Endothelial cell of umbilical vein (primary cell): ENCODE measurements around the gene AP3M1.

Experiments
- POLR2A ChIP-seq: IDR thresholded peaks from 2 replicates; pipeline ENCODE4 v1.6.1; 2012; ENCODE audit warnings: low read depth, mild to moderate bottlenecking, control low read depth, low read length
- TF ChIP-seq, protein P1 (sequence below), 2 donors: IDR thresholded peaks; 1 replicate in 1 of 2; 2 replicates in 1 of 2; pipeline ENCODE4 v1.5.1; 2011; ENCODE audit warnings: low read length in 2 of 2, mild to moderate bottlenecking in 2 of 2, moderate library complexity in 2 of 2, control low read depth in 1 of 2, inconsistent platforms in 1 of 2, low read depth in 1 of 2; ENCODE audit not compliant: insufficient read depth in 1 of 2; ENCODE audit errors: extremely low read depth in 1 of 2
- TF ChIP-seq, protein P2 (sequence below): IDR thresholded peaks from 2 replicates; pipeline ENCODE4 v1.6.1; 2011; ENCODE audit not compliant: insufficient read depth, insufficient read length

DNA sequence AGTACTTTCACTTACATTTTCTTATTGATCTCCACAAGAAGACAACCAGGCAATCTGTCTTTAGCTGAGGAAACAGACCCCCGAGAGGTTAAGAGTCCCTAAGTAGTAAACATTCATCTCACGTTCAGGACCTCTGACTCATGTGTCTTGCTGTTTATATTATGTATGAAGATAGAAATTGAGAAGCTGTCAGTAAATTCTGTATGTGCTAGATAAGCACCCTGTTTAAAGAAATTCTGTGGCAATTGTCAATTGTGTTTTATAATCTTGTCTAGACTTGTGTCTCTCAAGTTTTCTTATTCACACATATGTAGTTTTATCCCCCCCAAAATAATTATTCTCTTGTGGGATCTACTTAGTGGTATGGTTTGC is 14.9 kb upstream of the AP3M1 start:
- TF ChIP-seq, protein P1, sequence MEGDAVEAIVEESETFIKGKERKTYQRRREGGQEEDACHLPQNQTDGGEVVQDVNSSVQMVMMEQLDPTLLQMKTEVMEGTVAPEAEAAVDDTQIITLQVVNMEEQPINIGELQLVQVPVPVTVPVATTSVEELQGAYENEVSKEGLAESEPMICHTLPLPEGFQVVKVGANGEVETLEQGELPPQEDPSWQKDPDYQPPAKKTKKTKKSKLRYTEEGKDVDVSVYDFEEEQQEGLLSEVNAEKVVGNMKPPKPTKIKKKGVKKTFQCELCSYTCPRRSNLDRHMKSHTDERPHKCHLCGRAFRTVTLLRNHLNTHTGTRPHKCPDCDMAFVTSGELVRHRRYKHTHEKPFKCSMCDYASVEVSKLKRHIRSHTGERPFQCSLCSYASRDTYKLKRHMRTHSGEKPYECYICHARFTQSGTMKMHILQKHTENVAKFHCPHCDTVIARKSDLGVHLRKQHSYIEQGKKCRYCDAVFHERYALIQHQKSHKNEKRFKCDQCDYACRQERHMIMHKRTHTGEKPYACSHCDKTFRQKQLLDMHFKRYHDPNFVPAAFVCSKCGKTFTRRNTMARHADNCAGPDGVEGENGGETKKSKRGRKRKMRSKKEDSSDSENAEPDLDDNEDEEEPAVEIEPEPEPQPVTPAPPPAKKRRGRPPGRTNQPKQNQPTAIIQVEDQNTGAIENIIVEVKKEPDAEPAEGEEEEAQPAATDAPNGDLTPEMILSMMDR (IDR thresholded peaks at IDR 0.05; ENCODE audit: extremely low read depth in 1 of 2, insufficient read depth in 1 of 2, low read depth in 1 of 2, low read length in 2 of 2) = no peak
- TF ChIP-seq POLR2A = no peak
- TF ChIP-seq, protein P2, sequence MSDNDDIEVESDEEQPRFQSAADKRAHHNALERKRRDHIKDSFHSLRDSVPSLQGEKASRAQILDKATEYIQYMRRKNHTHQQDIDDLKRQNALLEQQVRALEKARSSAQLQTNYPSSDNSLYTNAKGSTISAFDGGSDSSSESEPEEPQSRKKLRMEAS = no peak
